H1 (cell line): ENCODE results near the gene MFAP4. TPM values are rescaled to one million over a fixed set of nuclear protein-coding genes. Genes with fewer than 3 reads are reported as not detected.

Source experiments
- CTCF ChIA-PET: fragments of 300-600 bp; sonication (Branson Sonifier 250); formaldehyde crosslinking; loops from one replicate; lab custom pipeline; 2021; ENCODE audit not compliant: partially characterized antibody; lab: Charles Lee
- POLR2A ChIA-PET: fragments of 300-600 bp; sonication (Branson Sonifier 250); formaldehyde crosslinking; loops from one replicate; lab custom pipeline; 2021; ENCODE audit warnings: inconsistent platforms; ENCODE audit not compliant: partially characterized antibody; lab: Charles Lee
- DNase-seq, 2 experiments: peaks; one replicate each; pipeline versions ENCODE4 v3.0.0 to v3.0.0-alpha.2; 2010 to 2022; ENCODE audit warnings: low spot score in 2 of 2, low read depth in 1 of 2, mixed read lengths in 1 of 2
- FAIRE-seq: peaks from 2 replicates; lab custom pipeline; 2011; peaks lifted over from hg19 to GRCh38; lab: Jason Lieb, UNC
- H2AFZ ChIP-seq: 2 replicates; pipeline ENCODE4 v1.8.1; 2012; ENCODE audit warnings: low read length, inconsistent platforms
- H2AK5ac ChIP-seq: 2 replicates; pipeline ENCODE4 v1.6.1; 2013; ENCODE audit warnings: low read depth, low read length
- H2BK120ac ChIP-seq: replicated peaks from 2 replicates; pipeline ENCODE3; 2013; ENCODE audit warnings: low read depth, low read length, inconsistent platforms
- H2BK12ac ChIP-seq: 2 replicates; pipeline ENCODE4 v1.6.1; 2013; ENCODE audit warnings: low read depth, low read length
- H2BK15ac ChIP-seq: 2 replicates; pipeline ENCODE4 v1.6.1; 2013; ENCODE audit warnings: low read length
- H2BK20ac ChIP-seq: 2 replicates; pipeline ENCODE4 v1.6.1; 2013; ENCODE audit warnings: low read length
- H2BK5ac ChIP-seq: 2 replicates; pipeline ENCODE4 v1.6.1; 2013; ENCODE audit warnings: low read depth, low read length
- H3K14ac ChIP-seq: 2 replicates; pipeline ENCODE4 v1.6.1; 2013; ENCODE audit warnings: inconsistent platforms; ENCODE audit not compliant: insufficient read length
- H3K18ac ChIP-seq: 2 replicates; pipeline ENCODE4 v1.6.1; 2013; ENCODE audit warnings: low read length; ENCODE audit errors: extremely low read depth
- H3K23ac ChIP-seq: 2 replicates; pipeline ENCODE4 v1.6.1; 2013; ENCODE audit warnings: inconsistent platforms; ENCODE audit not compliant: insufficient read length
- H3K23me2 ChIP-seq: 2 replicates; pipeline ENCODE4 v1.6.1; 2013; ENCODE audit warnings: low read depth, low read length
- H3K27ac ChIP-seq: 2 replicates; pipeline ENCODE4 v1.6.1; 2011; ENCODE audit warnings: low read depth, low read length, inconsistent platforms
- H3K27me3 ChIP-seq, 4 experiments: replicated peaks in 1 of 4; 1 replicate in 1 of 4; 2 replicates in 3 of 4; pipeline versions ENCODE4 v1.6.1 to v1.8.1; 2011 to 2013; ENCODE audit warnings: low read length in 3 of 4, mild to moderate bottlenecking in 3 of 4, inconsistent platforms in 2 of 4, mixed read lengths in 2 of 4, moderate library complexity in 1 of 4; ENCODE audit not compliant: control insufficient read depth in 3 of 4, insufficient read depth in 3 of 4; ENCODE audit errors: extremely low read depth in 1 of 4
- H3K36me3 ChIP-seq, 4 experiments: 2 replicates each; pipeline versions ENCODE4 v1.6.1 to v1.8.1; 2011 to 2013; ENCODE audit warnings: mild to moderate bottlenecking in 4 of 4, low read length in 3 of 4, moderate library complexity in 2 of 4, control low read depth in 1 of 4, inconsistent platforms in 1 of 4; ENCODE audit not compliant: insufficient read depth in 4 of 4, control insufficient read depth in 2 of 4
- H3K4ac ChIP-seq: replicated peaks from 2 replicates; pipeline ENCODE3; 2013; ENCODE audit warnings: low read length, low read depth, mixed read lengths, inconsistent platforms; ENCODE audit not compliant: insufficient read length
- H3K4me1 ChIP-seq, 4 experiments: replicated peaks in 1 of 4; 1 replicate in 1 of 4; 2 replicates in 3 of 4; pipeline versions ENCODE4 v1.6.1 to v1.8.1; 2011 to 2013; ENCODE audit warnings: low read length in 3 of 4, inconsistent platforms in 2 of 4, mixed read lengths in 1 of 4; ENCODE audit not compliant: insufficient read depth in 4 of 4, control insufficient read depth in 3 of 4
- H3K4me2 ChIP-seq, 2 experiments: 2 replicates each; pipeline versions ENCODE4 v1.6.1 to v1.8.1; 2011 to 2013; ENCODE audit warnings: low read depth in 2 of 2, low read length in 2 of 2, control low read depth in 1 of 2, inconsistent platforms in 1 of 2, mild to moderate bottlenecking in 1 of 2; ENCODE audit not compliant: insufficient read depth in 1 of 2
- H3K4me3 ChIP-seq, 4 experiments: fragments of 200-600, 300-600 bp in 1 of 4; sonication (generic), shearing (Covaris generic), sonication (Bioruptor Twin) in 1 of 4; 2 replicates each; pipeline versions ENCODE4 v1.5.1 to v1.8.1; 2011 to 2016; ENCODE audit warnings: low read length in 4 of 4, low read depth in 3 of 4, control low read depth in 2 of 4, inconsistent platforms in 2 of 4, mild to moderate bottlenecking in 2 of 4, mixed read lengths in 1 of 4, moderate library complexity in 1 of 4; ENCODE audit not compliant: insufficient read depth in 2 of 4; ENCODE audit errors: extremely low read depth in 1 of 4
- H3K56ac ChIP-seq: replicated peaks from 2 replicates; pipeline ENCODE3; 2013; ENCODE audit warnings: low read depth, mild to moderate bottlenecking, mixed read lengths, low read length, inconsistent platforms; ENCODE audit not compliant: insufficient read length
- H3K79me1 ChIP-seq: 2 replicates; pipeline ENCODE4 v1.6.1; 2013; ENCODE audit warnings: low read depth, low read length, control low read depth
- H3K79me2 ChIP-seq, 2 experiments: 2 replicates each; pipeline versions ENCODE4 v1.6.1 to v1.8.1; 2012 to 2013; ENCODE audit warnings: low read length in 2 of 2, mild to moderate bottlenecking in 2 of 2, inconsistent platforms in 1 of 2; ENCODE audit not compliant: insufficient read depth in 2 of 2, control insufficient read depth in 1 of 2
- H3K9ac ChIP-seq, 4 experiments: replicated peaks in 1 of 4; 1 replicate in 1 of 4; 2 replicates in 3 of 4; pipeline versions ENCODE4 v1.6.1 to v1.8.1; 2011 to 2013; ENCODE audit warnings: low read depth in 3 of 4, low read length in 3 of 4, control low read depth in 2 of 4, mild to moderate bottlenecking in 2 of 4, moderate library complexity in 2 of 4, inconsistent platforms in 1 of 4; ENCODE audit errors: extremely low read depth in 1 of 4
- H3K9me3 ChIP-seq, 2 experiments: 2 replicates each; pipeline versions ENCODE4 v1.6.1 to v1.8.1; 2012 to 2013; ENCODE audit warnings: mild to moderate bottlenecking in 2 of 2, moderate library complexity in 2 of 2, control low read depth in 1 of 2, inconsistent platforms in 1 of 2, low read depth in 1 of 2, low read length in 1 of 2, mixed read lengths in 1 of 2; ENCODE audit not compliant: insufficient read depth in 2 of 2
- H4K20me1 ChIP-seq, 2 experiments: replicated peaks in 1 of 2; 2 replicates each; pipeline versions ENCODE3 to v1.8.1; 2011 to 2013; ENCODE audit warnings: inconsistent platforms in 2 of 2, low read length in 2 of 2, mild to moderate bottlenecking in 1 of 2; ENCODE audit not compliant: insufficient read depth in 2 of 2, control insufficient read depth in 1 of 2
- H4K5ac ChIP-seq: 2 replicates; pipeline ENCODE4 v1.6.1; 2013; ENCODE audit warnings: low read length, low read depth, mixed read lengths, inconsistent platforms; ENCODE audit not compliant: insufficient read length
- H4K8ac ChIP-seq: 2 replicates; pipeline ENCODE4 v1.8.0; 2013; ENCODE audit warnings: mild to moderate bottlenecking, moderate library complexity, low read length, inconsistent platforms; ENCODE audit not compliant: insufficient read depth; ENCODE audit errors: extremely low read depth
- H4K91ac ChIP-seq: replicated peaks from 2 replicates; pipeline ENCODE3; 2013; ENCODE audit warnings: low read length, mixed read lengths, inconsistent platforms; ENCODE audit not compliant: insufficient read length
- CBX8 ChIP-seq: fragments of 300-800, 300-1000 bp; sonication (generic); IDR thresholded peaks from 2 replicates; pipeline ENCODE4 v1.7.1; 2016; ENCODE audit warnings: low read depth, low read length, borderline replicate concordance
- CEBPB ChIP-seq: IDR thresholded peaks from 2 replicates; pipeline ENCODE4 v1.6.1; 2012; ENCODE audit warnings: low read depth, low read length
- EZH2 ChIP-seq: fragments of 200-600 bp; sonication (generic); IDR thresholded peaks from 2 replicates; pipeline ENCODE4 v1.7.1; 2012; ENCODE audit warnings: low read depth, mild to moderate bottlenecking, moderate library complexity, low read length, inconsistent platforms; ENCODE audit not compliant: severe bottlenecking
- KDM1A ChIP-seq: fragments of 200-600, 300-600 bp; sonication (generic); IDR thresholded peaks from 2 replicates; pipeline ENCODE4 v1.7.1; 2016; ENCODE audit warnings: mild to moderate bottlenecking, low read length, borderline replicate concordance
- POLR2AphosphoS5 ChIP-seq: IDR thresholded peaks from 2 replicates; pipeline ENCODE4 v1.6.1; 2011; ENCODE audit warnings: low read depth, low read length
- WGBS, 2 experiments: shearing (Covaris generic) in 1 of 2; methylation state at CpG; one replicate each; pipeline versions ENCODE4 v1.1.6 to v1.1.7; 2013 to 2015; ENCODE audit warnings: low lambda C conversion rate in 2 of 2, mixed read lengths in 2 of 2, inconsistent platforms in 1 of 2, low coverage in 1 of 2, missing lambda C conversion rate in 1 of 2; ENCODE audit not compliant: insufficient replicate concordance in 2 of 2, insufficient coverage in 1 of 2, insufficient read length in 1 of 2; ENCODE audit errors: extremely low coverage in 1 of 2, missing lambda C conversion rate in 1 of 2; 5-methylcytosine and 5-hydroxymethylcytosine counted together
- polyA plus RNA-seq, 7 experiments: library from polyadenylated mRNA; depleted of rRNA in 3 of 7; stranded (reverse) in 5 of 7; unstranded in 2 of 7; fragments of >200 nt in 5 of 7; fragments of 200-250 nt in 2 of 7; gene quantifications; 1 replicate in 5 of 7; 2 replicates in 1 of 7; 4 replicates in 1 of 7; pipeline versions ENCODE4 v1.2.1 to v1.2.3, GENCODE V29; 2011 to 2013; ENCODE audit warnings: missing spikeins in 2 of 7, mixed read lengths in 2 of 7
- total RNA-seq: library from RNA; stranded (reverse); fragmentation: NEBNext Ultra II Directional; extraction: Animal tissue kit (Norgen Biotek cat#: 25700); gene quantifications from 2 replicates; pipeline ENCODE4 v1.2.1, GENCODE V29; 2021

Gene MFAP4
- total and polyA plus RNA-seq, 2 of the 8 experiments (the other 6 are each of a cell fraction or from before 2014, with no cell fraction given): 3.1 to 3.6 TPM

GRCh38 chr17:19386051-19386929, 700 bp downstream of the MFAP4 start:
- Histone ChIP-seq H3K56ac (no peak overlapping the region), H2BK20ac (no peak overlapping the region), H3K14ac (no peak overlapping the region), H3K4me2 (peak overlapping the region; percentile 46 to 53), H3K36me3 (peaks cover 22 to 40% (median 29%) of the 10 kb centered on the region in 4 experiments), H3K79me1 (peaks cover 5% of the 10 kb centered on the region), H3K4me1 (peaks cover 4 to 19% (median 13%) of the 10 kb centered on the region in 4 experiments), H2AFZ (no peak overlapping the region), H4K91ac (peak overlapping the region; percentile 68), H3K9me3 (no peaks in the 10 kb centered on the region), H2AK5ac (0 out of 2 replicates have a peak overlapping the region, but pooled peaks have one; percentile 53), H3K27me3 (no peaks in the 10 kb centered on the region), H3K4ac (no peak overlapping the region), H2BK12ac (0 out of 2 replicates have a peak overlapping the region, but pooled peaks have one; percentile 39), H3K27ac (no peak overlapping the region), H2BK15ac (0 out of 2 replicates have a peak overlapping the region, but pooled peaks have one; percentile 8), H3K79me2 (peaks cover 0 to 3% of the 10 kb centered on the region in 2 experiments; a peak in 2 of 4 replicates), H3K4me3 (peak overlapping the region in 1 of 4 experiments; percentile 49; a peak in 1 of 8 replicates), H3K23me2 (peaks cover 3% of the 10 kb centered on the region; the same call in 1 of the 2 replicates), H2BK120ac (no peak overlapping the region), H2BK5ac (0 out of 2 replicates have a peak overlapping the region, but pooled peaks have one; percentile 60), H3K18ac (peak overlapping the region; percentile 48), H4K5ac (no peak overlapping the region), H4K8ac (peak overlapping the region; percentile 40; the same call in 1 of the 2 replicates), H3K23ac (no peak overlapping the region), H3K9ac (peak overlapping the region in 1 of 4 experiments; percentile 37; a peak in 1 of 7 replicates), H4K20me1 (peaks cover 3 to 13% of the 10 kb centered on the region in 2 experiments)
- DNase-seq (no peak), FAIRE-seq (no peak)
- CTCF ChIA-PET: interaction anchor here (0.8 to 2.1 kb wide), 7 partner anchors 10 to 335 kb away, joined by 3 to 12 read pairs (median 5); partner anchors contain the start of gene B9D1
- 73% methylated on average over 20 of the region's 20 CpGs; no CpG with 5 or more reads in 1 of the 2 experiments for WGBS, 2 experiments
- TF ChIP-seq POLR2AphosphoS5 (0 out of 2 replicates have a peak, but pooled peaks have one; percentile 11), CEBPB (peak; percentile 47; the same call in 1 of the 2 replicates), CBX8 (no peak), EZH2 (no peak), KDM1A (peak; percentile 72)
- POLR2A ChIA-PET: interaction anchor here (0.6 to 2.7 kb wide), 13 partner anchors 8 to 607 kb away, joined by 3 to 23 read pairs (median 4); partner anchors contain the start of genes B9D1 and MAPK7
